Stomach (tissue), 4 donors: Measurements from ENCODE around the gene PCDHGA1.

ENCODE experiments used
- CTCF ChIP-seq, 7 experiments: fragments of 450-650 bp in 4 of 7; fragments of 200-600 bp in 3 of 7; sonication (generic) in 3 of 7; IDR thresholded peaks; one replicate each; pipeline ENCODE4 v1.5.1; 2016 to 2019; ENCODE audit warnings: antibody characterized with exemption in 7 of 7, control low read depth in 2 of 7, mild to moderate bottlenecking in 1 of 7
- EP300 ChIP-seq: sonication (generic); formaldehyde crosslinking; IDR thresholded peaks from one replicate; pipeline ENCODE4 v1.6.1; 2017; ENCODE audit warnings: antibody characterized with exemption
- POLR2A ChIP-seq, 4 donors: fragments of 450-650 bp; IDR thresholded peaks; one replicate each; pipeline ENCODE4 v1.6.1; 2016; ENCODE audit warnings: antibody characterized with exemption in 4 of 4, control low read depth in 2 of 4, mild to moderate bottlenecking in 1 of 4, moderate library complexity in 1 of 4
- POLR2AphosphoS5 ChIP-seq, 3 donors: sonication (generic); formaldehyde crosslinking; IDR thresholded peaks; one replicate each; pipeline ENCODE4 v1.6.1; 2016; ENCODE audit warnings: antibody characterized with exemption in 3 of 3

GRCh38 chr5:141356133-141356532 lies 25.8 kb downstream of the PCDHGA1 start:
- TF ChIP-seq CTCF (IDR thresholded peaks at IDR 0.05) (no peak), POLR2AphosphoS5 (IDR thresholded peaks at IDR 0.05) (no peak), POLR2A (IDR thresholded peaks at IDR 0.05) (no peak), EP300 (no peak)
